CD14-positive monocyte (primary cell): Measurements from ENCODE around the gene NEK4. TPM values are rescaled to one million over a fixed set of nuclear protein-coding genes. Genes with fewer than 3 reads are reported as not detected.

Experiments used
- DNase-seq, 3 donors: peaks; one replicate each; pipeline ENCODE4 v3.0.0-alpha.2; 2011 to 2022
- H2AFZ ChIP-seq: 2 replicates; pipeline ENCODE4 v1.6.0; 2012; ENCODE audit warnings: mild to moderate bottlenecking, low read depth, low read length, inconsistent platforms; ENCODE audit not compliant: insufficient read depth, poor library complexity, severe bottlenecking
- H3K27ac ChIP-seq, 2 donors: 1 replicate in 1 of 2; 2 replicates in 1 of 2; pipeline ENCODE4 v1.5.1; 2012 to 2013; ENCODE audit warnings: low read length in 2 of 2, control low read depth in 1 of 2, inconsistent platforms in 1 of 2, low read depth in 1 of 2, mild to moderate bottlenecking in 1 of 2
- H3K27me3 ChIP-seq, 2 donors: one replicate each; pipeline versions ENCODE4 v1.6.0 to v1.6.1; 2011 to 2013; ENCODE audit warnings: low read length in 2 of 2; ENCODE audit not compliant: control insufficient read depth in 2 of 2, insufficient read depth in 2 of 2
- H3K36me3 ChIP-seq, 2 donors: replicated peaks in 1 of 2; 1 replicate in 1 of 2; 2 replicates in 1 of 2; pipeline versions ENCODE4 v1.5.1 to v1.6.1; 2012 to 2013; ENCODE audit warnings: low read length in 2 of 2, control low read depth in 1 of 2, inconsistent platforms in 1 of 2, mild to moderate bottlenecking in 1 of 2; ENCODE audit not compliant: insufficient read depth in 2 of 2, control insufficient read depth in 1 of 2
- H3K4me1 ChIP-seq, 2 donors: 1 replicate in 1 of 2; 2 replicates in 1 of 2; pipeline versions ENCODE4 v1.5.1 to v1.6.1; 2012 to 2013; ENCODE audit warnings: low read length in 2 of 2, control low read depth in 1 of 2, inconsistent platforms in 1 of 2, mild to moderate bottlenecking in 1 of 2, moderate library complexity in 1 of 2; ENCODE audit not compliant: insufficient read depth in 2 of 2, control insufficient read depth in 1 of 2
- H3K4me2 ChIP-seq: replicated peaks from 2 replicates; pipeline ENCODE3; 2012; ENCODE audit warnings: low read length, moderate library complexity, mild to moderate bottlenecking; ENCODE audit not compliant: poor library complexity, severe bottlenecking; ENCODE audit errors: extremely low read depth
- H3K4me3 ChIP-seq, 3 experiments: fragments of 200-600 bp in 1 of 3; sonication (generic) in 1 of 3; replicated peaks in 1 of 3; 1 replicate in 2 of 3; 2 replicates in 1 of 3; pipeline ENCODE4 v1.5.1; 2011 to 2013; ENCODE audit warnings: low read length in 3 of 3, mild to moderate bottlenecking in 3 of 3, control low read depth in 2 of 3, low read depth in 2 of 3, inconsistent platforms in 1 of 3, moderate library complexity in 1 of 3
- H3K79me2 ChIP-seq: 2 replicates; pipeline ENCODE4 v1.6.0; 2012; ENCODE audit warnings: mild to moderate bottlenecking, control low read depth, inconsistent platforms, low read length, moderate library complexity; ENCODE audit not compliant: insufficient read depth
- H3K9ac ChIP-seq: 2 replicates; pipeline ENCODE4 v1.6.0; 2017; ENCODE audit warnings: low read length, mild to moderate bottlenecking; ENCODE audit not compliant: insufficient read depth, poor library complexity, severe bottlenecking
- H3K9me3 ChIP-seq, 2 donors: replicated peaks in 1 of 2; 1 replicate in 1 of 2; 2 replicates in 1 of 2; pipeline versions ENCODE4 v1.5.1 to v1.6.1; 2012 to 2013; ENCODE audit warnings: low read length in 2 of 2, control low read depth in 1 of 2; ENCODE audit not compliant: control insufficient read depth in 1 of 2, insufficient read depth in 1 of 2
- H4K20me1 ChIP-seq: 2 replicates; pipeline ENCODE4 v1.6.0; 2012; ENCODE audit warnings: mild to moderate bottlenecking, low read length, control low read depth, moderate library complexity; ENCODE audit not compliant: insufficient read depth
- H3K27ac Mint-ChIP-seq, 7 donors: one replicate each; pipeline ENCODE4 v1.8.0; 2020; ENCODE audit warnings: mild to moderate bottlenecking in 7 of 7, mixed read lengths in 7 of 7, moderate library complexity in 6 of 7, inconsistent platforms in 2 of 7
- H3K27me3 Mint-ChIP-seq, 3 donors: one replicate each; pipeline ENCODE4 v1.8.0; 2021 to 2022; ENCODE audit warnings: low read depth in 3 of 3, mild to moderate bottlenecking in 3 of 3, mixed read lengths in 3 of 3, moderate library complexity in 3 of 3, inconsistent platforms in 1 of 3
- H3K36me3 Mint-ChIP-seq, 2 donors: one replicate each; pipeline ENCODE4 v1.8.0; 2020; ENCODE audit warnings: mixed read lengths in 2 of 2, inconsistent platforms in 1 of 2, mild to moderate bottlenecking in 1 of 2
- H3K4me1 Mint-ChIP-seq: one replicate; pipeline ENCODE4 v1.8.0; 2020; ENCODE audit warnings: mild to moderate bottlenecking, mixed read lengths
- H3K4me3 Mint-ChIP-seq, 2 donors: one replicate each; pipeline ENCODE4 v1.8.0; 2020; ENCODE audit warnings: mild to moderate bottlenecking in 2 of 2, mixed read lengths in 2 of 2, moderate library complexity in 1 of 2
- H3K9me3 Mint-ChIP-seq, 7 donors: one replicate each; pipeline ENCODE4 v1.8.0; 2020 to 2022; ENCODE audit warnings: mixed read lengths in 7 of 7, mild to moderate bottlenecking in 6 of 7, moderate library complexity in 6 of 7, inconsistent platforms in 2 of 7
- WGBS: methylation state at CpG from one replicate; pipeline ENCODE4 v1.1.5; 2013; ENCODE audit warnings: missing lambda C conversion rate; ENCODE audit not compliant: insufficient coverage; 5-methylcytosine and 5-hydroxymethylcytosine counted together
- intact Hi-C, 2 donors: fragments of 100-400 bp; cut with micrococcal nuclease; formaldehyde crosslinking; loops; one replicate each; pipeline versions ENCODE4 v1.15.0 to v1.15.1; 2023
- polyA plus RNA-seq, 3 donors: library from polyadenylated mRNA; depleted of rRNA in 1 of 3; unstranded in 2 of 3; stranded (reverse) in 1 of 3; fragments of 300-500 nt in 2 of 3; fragments of >200 nt in 1 of 3; fragmentation: Illumina TruSeq in 2 of 3; gene quantifications; 1 replicate in 2 of 3; 2 replicates in 1 of 3; pipeline ENCODE4 v1.2.3, GENCODE V29; 2012 to 2021
- TF ChIP-seq, protein P1 (sequence below): fragments of 200-600 bp; IDR thresholded peaks from one replicate; pipeline ENCODE4 v1.8.0; 2022; ENCODE audit warnings: antibody characterized with exemption, mild to moderate bottlenecking

The NEK4 gene
- polyA plus RNA-seq, 3 donors: 13.7 to 17.5 (median 17.4) TPM

DNA sequence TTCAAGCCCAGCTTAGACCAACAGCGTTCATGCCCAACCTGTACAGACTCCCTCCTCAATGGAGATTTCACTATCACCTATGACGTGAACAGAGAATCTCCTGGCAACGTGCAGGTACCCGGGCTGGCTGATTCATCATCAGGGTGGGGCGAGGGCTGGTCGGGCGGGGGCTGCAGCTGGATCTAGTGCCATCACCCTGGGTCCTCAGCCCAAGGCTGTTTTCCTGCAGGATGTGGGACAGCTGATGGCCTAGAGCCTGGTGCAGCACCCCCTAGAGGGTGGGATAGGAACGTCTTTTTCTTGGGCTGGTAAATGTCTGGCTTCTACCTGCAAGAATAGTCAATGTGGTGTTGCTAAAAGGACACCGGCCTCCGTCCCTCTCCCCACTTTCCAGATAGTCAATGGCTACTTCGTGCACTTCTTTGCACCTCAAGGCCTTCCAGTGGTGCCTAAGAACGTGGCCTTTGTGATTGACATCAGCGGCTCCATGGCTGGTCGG is 28.3 kb upstream of the NEK4 start:
- Histone ChIP-seq H3K27ac (no peak overlapping the region), H2AFZ (no peak overlapping the region), H3K36me3 (no peaks in the 10 kb centered on the region), H4K20me1 (no peaks in the 10 kb centered on the region), H3K27me3 (no peaks in the 10 kb centered on the region), H3K4me1 (no peaks in the 10 kb centered on the region), H3K9me3 (no peaks in the 10 kb centered on the region), H3K79me2 (no peaks in the 10 kb centered on the region), H3K4me2 (no peak overlapping the region), H3K4me3 (no peak overlapping the region), H3K9ac (no peak overlapping the region)
- Mint-ChIP-seq H3K27ac (peak overlapping the region in 1 of 7 donors; percentile 30), H3K36me3 (no peaks in the 10 kb centered on the region), H3K27me3 (peaks cover under 1 to 4% (median 4%) of the 10 kb centered on the region in 3 donors), H3K4me1 (peaks cover 3% of the 10 kb centered on the region), H3K4me3 (no peak overlapping the region), H3K9me3 (no peaks in the 10 kb centered on the region)
- DNase-seq: peak; percentile 15 to 37 (median 36)
- intact Hi-C loops: loop anchor here in 1 of 2 donors (2.0 kb wide), 1 partner anchor 56 kb away; no protein-coding TSS in a partner anchor
- TF ChIP-seq, protein P1, sequence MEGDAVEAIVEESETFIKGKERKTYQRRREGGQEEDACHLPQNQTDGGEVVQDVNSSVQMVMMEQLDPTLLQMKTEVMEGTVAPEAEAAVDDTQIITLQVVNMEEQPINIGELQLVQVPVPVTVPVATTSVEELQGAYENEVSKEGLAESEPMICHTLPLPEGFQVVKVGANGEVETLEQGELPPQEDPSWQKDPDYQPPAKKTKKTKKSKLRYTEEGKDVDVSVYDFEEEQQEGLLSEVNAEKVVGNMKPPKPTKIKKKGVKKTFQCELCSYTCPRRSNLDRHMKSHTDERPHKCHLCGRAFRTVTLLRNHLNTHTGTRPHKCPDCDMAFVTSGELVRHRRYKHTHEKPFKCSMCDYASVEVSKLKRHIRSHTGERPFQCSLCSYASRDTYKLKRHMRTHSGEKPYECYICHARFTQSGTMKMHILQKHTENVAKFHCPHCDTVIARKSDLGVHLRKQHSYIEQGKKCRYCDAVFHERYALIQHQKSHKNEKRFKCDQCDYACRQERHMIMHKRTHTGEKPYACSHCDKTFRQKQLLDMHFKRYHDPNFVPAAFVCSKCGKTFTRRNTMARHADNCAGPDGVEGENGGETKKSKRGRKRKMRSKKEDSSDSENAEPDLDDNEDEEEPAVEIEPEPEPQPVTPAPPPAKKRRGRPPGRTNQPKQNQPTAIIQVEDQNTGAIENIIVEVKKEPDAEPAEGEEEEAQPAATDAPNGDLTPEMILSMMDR: peak; percentile 91
- 76% methylated on average over 13 of the region's 14 CpGs for WGBS

DNA sequence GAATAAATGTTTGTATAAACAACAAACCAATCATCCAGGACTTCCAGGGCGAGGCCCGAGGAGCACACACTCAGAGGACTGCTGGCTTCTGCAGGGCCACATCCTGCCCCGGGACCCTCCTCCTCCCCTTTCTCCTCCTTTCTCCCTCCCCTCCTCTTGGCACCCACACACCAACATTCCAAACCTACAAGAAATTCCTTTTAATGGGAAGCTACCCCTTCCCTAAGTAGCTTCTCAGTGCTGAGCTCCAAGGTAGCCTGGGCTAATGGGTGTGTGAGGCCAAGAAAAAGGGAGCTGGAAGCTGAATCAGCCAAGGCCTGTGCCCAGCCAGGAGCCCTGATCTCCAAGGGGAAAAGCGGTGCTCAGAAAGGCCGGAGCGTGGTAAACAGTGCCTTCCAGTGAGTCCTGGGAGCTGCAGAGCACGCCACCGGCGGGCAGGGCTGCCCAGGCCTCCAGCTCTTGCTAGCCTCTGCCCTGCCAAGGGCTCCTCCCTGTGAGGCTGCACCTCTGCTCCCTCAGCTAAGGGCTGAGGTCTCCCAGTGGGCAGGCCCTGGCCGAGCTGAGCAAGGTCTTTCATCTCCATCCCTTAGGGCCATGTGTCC is 27.7 kb upstream of the NEK4 start:
- Mint-ChIP-seq H3K27ac (no peak overlapping the region), H3K4me3 (no peak overlapping the region), H3K4me1 (peaks cover 7% of the 10 kb centered on the region), H3K36me3 (no peaks in the 10 kb centered on the region), H3K27me3 (peaks cover 0 to 5% (median 4%) of the 10 kb centered on the region in 3 donors), H3K9me3 (no peaks in the 10 kb centered on the region)
- H2AFZ ChIP-seq: no peak overlapping the region
- H3K36me3 ChIP-seq: no peaks in the 10 kb centered on the region
- WGBS: 95% methylated on average over 10 of the region's 10 CpGs
- H3K9ac ChIP-seq: no peak overlapping the region
- peaks cover 4 to 5% of the 10 kb centered on the region in 2 donors for H3K4me1 ChIP-seq
- DNase-seq: no peak
- intact Hi-C loops: loop anchor here in 1 of 2 donors (2.0 kb wide), 1 partner anchor 56 kb away; no protein-coding TSS in a partner anchor
- no peak overlapping the region for H3K4me2 ChIP-seq
- no peaks in the 10 kb centered on the region for H4K20me1 ChIP-seq
- no peak overlapping the region for H3K27ac ChIP-seq
- H3K27me3 ChIP-seq: no peaks in the 10 kb centered on the region
- H3K79me2 ChIP-seq: no peaks in the 10 kb centered on the region
- TF ChIP-seq, protein P1: no peak
- no peaks in the 10 kb centered on the region for H3K9me3 ChIP-seq
- no peak overlapping the region for H3K4me3 ChIP-seq
